C4-2B (cell line): ENCODE measurements around the gene GRID1.

Experiments
- ZFX ChIP-seq: fragments of 450-650 bp; IDR thresholded peaks from 2 replicates; pipeline ENCODE4 v1.6.1; 2017
- TF ChIP-seq, protein P1 (sequence below): fragments of 450-650 bp; conservative IDR thresholded peaks from 2 replicates; pipeline ENCODE4 v1.5.1; 2017; ENCODE audit warnings: mild to moderate bottlenecking

DNA sequence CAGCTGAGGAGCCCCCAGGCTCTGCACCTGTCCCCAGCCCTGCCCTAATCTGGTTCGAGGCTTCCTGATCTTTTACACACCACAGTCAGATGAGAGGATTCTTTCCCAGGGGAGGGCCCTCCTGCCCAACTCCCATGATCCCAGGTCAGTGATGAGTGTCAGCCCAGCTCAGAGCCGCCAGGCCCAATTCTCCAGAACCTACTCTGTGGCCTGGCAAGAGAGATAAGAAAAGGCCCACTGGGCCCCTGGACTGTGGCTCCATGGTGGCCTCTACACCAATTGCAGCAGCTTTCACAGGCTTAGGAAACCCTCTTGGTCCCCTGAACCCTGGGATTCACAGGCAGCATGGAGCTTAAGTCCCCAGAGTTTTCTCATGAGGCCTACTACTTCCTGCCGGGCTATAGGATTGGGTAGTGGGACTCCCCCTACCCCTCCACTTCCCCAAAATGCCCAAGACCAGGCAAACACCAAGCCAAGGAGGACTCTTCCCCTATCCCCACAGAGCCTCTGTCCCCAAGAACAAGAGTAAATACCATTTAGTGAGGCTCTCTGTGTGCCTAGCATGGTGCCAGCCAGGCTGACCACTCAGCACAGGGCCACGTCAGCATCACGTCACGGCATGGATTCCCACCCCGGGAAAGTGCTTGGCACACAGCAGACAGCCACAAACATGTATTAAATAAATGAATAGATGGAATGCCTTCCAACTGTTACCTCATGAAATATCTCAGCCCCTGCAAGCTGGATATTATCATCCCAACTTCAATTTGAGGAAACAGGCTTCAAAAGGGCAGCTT, 100.0 kb downstream of the GRID1 start:
- TF ChIP-seq, protein P1, sequence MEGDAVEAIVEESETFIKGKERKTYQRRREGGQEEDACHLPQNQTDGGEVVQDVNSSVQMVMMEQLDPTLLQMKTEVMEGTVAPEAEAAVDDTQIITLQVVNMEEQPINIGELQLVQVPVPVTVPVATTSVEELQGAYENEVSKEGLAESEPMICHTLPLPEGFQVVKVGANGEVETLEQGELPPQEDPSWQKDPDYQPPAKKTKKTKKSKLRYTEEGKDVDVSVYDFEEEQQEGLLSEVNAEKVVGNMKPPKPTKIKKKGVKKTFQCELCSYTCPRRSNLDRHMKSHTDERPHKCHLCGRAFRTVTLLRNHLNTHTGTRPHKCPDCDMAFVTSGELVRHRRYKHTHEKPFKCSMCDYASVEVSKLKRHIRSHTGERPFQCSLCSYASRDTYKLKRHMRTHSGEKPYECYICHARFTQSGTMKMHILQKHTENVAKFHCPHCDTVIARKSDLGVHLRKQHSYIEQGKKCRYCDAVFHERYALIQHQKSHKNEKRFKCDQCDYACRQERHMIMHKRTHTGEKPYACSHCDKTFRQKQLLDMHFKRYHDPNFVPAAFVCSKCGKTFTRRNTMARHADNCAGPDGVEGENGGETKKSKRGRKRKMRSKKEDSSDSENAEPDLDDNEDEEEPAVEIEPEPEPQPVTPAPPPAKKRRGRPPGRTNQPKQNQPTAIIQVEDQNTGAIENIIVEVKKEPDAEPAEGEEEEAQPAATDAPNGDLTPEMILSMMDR: no peak
- TF ChIP-seq ZFX: no peak
